GM21529 (cell line): Measurements from ENCODE around the gene TEX51.

Experiments used
- ATAC-seq: cut with Tn5 transposase; IDR thresholded peaks from one replicate; pipeline ENCODE4 v1.9.1; 2021; ENCODE audit not compliant: unreplicated experiment

The TEX51 gene

GRCh38 chr2:126877861-126878565 is 20.7 kb upstream of the TEX51 start:
- no peak for ATAC-seq

DNA sequence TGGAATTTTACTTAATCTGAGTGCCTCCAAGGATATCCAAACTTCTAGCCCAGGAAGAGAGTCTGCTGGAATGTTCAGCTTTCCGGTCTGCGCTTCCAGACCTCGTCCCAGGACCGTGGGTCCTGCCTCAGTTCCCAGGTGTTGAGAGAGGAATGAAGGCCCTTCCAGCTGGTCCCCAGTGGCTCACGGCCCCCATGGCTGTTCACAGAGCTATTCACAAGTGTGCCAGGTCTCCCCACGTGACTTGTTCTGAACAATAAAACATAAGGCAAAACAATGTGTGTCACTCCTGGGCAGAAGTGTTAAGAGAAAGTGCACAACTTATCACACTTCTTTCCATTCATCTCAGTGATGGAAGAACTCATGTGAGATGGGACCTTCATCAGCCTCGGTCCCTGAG is 20.1 kb upstream of the TEX51 start:
- no peak for ATAC-seq

- no peak for ATAC-seq
Measured at GRCh38 chr2:126879348-126880298, 19.1 kb upstream of the TEX51 start.

GRCh38 chr2:126880324-126880723 is 18.4 kb upstream of the TEX51 start:
- ATAC-seq, result no peak

GRCh38 chr2:126880817-126881216 is 17.9 kb upstream of the TEX51 start:
- ATAC-seq, result no peak

DNA sequence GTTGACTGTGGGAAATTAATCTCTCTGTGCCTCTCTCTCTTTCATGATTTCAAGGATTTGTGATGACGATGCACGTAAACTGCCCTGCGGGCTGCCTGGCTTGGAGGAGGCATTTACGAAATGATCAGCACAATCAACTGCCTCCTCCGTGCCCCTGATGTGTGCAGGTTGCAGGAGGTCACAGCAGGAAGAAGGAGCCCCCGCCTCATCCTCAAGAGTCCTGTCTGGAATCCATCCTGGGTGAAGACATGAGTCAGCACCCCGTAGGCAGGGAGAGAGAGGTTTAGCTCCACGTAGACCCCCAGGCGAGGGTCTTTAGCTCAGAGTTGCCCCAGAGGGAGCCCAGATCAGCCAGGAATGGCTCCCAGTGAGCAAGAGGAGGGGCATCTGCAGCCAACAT is 17.1 kb upstream of the TEX51 start:
- no peak for ATAC-seq

DNA sequence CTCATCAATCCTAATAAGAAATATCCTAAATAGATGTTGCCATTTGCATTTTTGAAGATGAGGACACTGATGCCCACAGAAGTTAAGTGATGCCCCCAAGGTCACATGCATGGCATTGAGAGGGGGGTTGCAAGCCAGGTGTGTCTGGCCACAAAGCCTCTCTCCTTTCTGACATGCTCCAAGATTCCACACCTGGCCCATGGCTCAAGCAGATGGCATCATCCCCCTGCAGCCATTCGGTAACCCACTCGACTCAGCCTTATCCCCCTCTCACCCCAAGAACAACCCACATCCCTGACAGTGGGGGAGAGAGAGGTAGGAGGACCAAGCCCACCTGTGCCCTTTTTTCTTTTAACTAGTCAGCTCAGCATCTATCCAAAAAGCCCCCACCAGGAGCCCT is 16.5 kb upstream of the TEX51 start:
- ATAC-seq, result no peak

DNA sequence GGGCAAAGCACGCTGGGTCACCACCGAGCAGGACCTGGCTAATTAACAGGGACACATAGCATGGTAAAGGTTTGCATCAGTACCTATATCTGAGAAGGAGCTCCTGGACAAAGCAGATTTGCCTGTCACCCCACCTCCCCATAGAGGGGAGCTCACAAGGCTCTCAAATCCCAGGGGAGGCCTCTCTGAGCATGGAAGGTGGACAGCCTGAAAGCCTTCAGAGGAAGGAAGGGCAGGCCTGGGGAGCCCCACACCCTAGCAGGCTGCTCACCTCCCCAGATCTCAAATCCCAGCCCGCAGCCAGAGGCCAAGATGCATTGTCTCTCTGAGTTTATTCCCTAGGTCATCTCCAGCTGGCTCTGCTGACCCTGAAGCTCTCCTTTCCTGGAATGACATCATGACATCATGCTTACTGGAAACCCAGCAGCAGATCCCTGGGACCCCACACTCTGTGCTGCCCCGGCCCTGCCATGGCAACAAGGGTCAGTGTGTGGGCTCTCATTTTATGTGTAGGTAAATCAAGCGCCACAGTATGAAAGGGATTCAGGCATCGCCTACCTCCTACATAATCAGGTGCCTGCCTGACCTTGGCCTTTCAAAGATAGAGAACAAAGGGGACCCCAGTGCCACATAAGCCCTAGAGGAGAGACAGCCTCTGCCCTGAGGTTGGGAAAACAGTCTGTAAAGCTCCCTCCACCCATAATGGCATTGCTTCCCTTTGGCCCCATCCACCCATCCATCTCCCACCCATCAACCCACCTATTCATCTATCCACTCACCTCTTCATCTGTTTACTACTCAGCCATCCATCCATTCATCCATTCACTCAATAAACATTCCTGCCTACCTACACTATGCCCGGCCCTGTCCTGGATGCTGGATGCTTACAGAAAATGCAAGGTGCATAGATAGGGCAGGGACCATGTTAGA is 15.7 kb upstream of the TEX51 start:
- ATAC-seq, result no peak

DNA sequence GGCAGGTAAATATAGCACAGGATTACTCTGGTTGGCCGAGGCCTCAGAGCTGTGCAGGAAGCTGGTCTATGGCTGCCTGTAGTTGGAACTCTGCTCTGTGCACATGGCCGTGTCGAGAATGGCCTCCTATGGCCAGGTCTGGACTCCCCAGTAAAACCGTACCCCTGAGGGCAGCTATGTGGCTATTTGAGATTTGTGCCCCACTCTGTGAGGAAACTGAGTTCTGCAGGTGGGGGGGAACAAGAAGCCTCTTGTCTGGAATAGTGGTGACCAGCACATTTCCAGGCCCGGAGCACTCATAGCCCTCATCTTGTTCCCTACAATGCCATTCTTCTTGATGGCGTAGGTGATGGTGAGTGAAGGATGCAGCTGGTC is 15.0 kb upstream of the TEX51 start:
- no peak for ATAC-seq

- ATAC-seq, result no peak
Measured at GRCh38 chr2:126884861-126885750, 13.6 kb upstream of the TEX51 start.

DNA sequence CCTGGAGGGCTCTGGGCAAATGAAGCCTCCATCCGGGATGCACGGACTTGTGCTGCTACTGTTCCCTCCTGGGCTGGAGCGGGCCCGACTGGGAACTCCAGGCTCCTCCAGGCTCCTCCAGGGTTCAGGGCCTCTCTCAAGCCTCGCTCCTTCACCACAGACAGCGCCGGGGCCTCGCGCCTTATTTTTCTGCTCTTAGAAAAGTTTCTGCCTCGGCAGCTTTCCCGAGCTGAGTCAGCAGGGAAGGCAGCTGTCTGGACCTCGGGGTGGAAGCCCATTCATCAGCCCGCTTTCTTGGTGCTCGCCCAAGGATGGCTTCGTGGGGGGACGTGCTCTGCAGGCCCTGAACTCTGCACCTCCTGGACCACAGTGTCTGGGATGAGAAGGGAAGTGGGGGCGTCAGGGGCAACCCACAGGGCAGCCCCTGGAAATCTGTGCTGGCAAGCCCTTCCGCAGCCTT is 12.9 kb upstream of the TEX51 start:
- ATAC-seq, result no peak

- peak; percentile 92 for ATAC-seq
Measured at GRCh38 chr2:126886211-126886915, 12.3 kb upstream of the TEX51 start.

GRCh38 chr2:126886916-126887280 is 11.8 kb upstream of the TEX51 start:
- no peak for ATAC-seq

DNA sequence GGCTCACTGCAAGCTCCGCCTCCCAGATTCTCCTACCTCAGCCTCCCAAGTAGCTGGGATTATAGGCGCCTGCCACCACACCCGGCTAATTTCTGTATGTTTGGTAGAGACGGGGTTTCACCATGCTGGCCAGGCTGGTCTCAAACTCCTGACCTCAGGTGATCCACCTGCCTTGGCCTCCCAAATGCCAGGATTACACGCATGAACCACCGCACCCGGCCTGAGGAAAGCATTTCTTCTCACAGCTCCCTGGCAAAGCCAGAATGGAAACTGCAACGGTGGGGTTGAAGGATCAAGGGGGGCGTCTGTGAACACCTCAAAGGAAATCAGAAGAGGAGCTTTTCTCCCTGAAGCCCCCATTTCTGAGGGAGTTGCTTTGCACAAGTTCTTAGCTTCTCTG is 11.2 kb upstream of the TEX51 start:
- no peak for ATAC-seq

GRCh38 chr2:126888046-126888445 is 10.6 kb upstream of the TEX51 start:
- no peak for ATAC-seq

DNA sequence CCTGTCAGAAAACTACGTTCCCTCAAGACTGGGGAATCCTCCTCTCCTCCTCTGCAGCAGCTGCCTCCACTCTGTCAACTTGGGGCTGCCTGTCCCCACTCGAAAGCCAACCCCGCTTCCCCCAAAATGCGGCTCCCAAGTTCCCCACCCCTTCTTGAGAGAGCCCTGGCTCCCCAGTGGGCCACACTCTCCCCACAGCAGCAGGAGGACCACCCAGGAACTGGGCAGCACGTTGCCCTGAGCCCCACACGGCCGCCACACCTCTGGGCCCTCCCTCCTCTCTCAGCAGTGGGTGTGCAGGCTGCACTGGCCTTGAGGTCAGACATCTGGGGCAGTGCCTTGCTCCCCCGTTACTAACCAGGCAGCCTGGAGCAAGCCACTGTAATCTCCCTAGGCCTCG is 9.6 kb upstream of the TEX51 start:
- ATAC-seq, result no peak

DNA sequence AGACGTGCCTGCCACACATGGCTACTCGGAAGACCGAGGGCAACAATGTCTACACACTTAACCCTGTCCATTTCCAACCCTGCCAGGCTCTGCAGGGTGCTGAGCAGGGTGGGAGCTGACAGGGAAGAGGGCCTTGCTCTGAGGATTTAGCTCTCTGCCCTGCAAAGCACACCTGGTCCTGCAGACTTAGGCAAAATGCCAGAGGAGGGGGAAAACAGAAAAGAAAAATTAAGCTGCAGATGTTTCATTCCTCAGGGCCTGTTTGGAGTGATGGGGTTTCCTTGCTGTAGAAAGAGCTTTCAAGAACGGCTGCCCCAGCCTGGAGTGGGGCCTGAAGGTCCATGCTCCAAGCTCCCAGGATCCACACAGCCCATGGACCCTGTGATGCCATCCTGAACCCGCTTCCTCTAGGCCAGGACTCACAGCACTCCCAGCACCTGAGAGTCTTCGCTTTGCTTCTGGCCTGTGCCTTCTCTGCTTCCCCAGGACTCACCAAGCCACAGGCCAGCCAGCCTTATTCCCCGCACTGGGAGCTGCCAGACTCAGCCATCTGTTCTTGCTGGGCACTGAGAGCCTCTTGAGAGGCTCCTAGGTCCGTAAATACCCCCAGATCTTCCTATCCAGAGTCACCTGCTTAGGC is 9.1 kb upstream of the TEX51 start:
- ATAC-seq, result no peak

DNA sequence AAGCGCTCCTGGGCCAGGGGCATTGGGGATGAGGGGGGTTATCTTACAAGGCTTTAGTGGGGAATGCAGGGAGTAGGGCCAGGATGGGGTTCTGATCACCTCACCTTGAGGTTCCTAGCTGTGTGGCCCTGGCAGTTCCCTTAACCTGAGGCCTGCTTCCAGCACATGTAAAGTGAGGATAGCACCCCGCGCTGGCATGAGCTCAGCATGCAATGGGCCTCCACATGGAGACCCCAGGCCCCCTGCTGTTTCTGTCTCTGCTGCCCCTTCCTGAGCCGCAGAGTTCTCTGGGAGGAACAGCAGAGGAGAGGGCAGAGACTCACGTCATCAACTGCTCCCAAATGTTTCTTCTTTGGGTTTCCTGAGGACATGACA is 8.6 kb upstream of the TEX51 start:
- ATAC-seq, result no peak
